ENCODE measurements around the gene KLF7. TPM values are rescaled to one million over a fixed set of nuclear protein-coding genes. Genes with fewer than 3 reads are reported as not detected.

Gene KLF7
- total RNA-seq, 1 experiment from 2014 or later, result 5.6 TPM

- no peak for DNase-seq
- BruUV-seq (replicated peaks), result TSS peak; percentile 68
- POLR2A ChIA-PET (ENCODE audit: unreplicated experiment), result no interaction called here
Measured at GRCh38 chr2:207167099-207167923, 1.6 kb upstream of the KLF7 start.

GRCh38 chr2:207166349-207167098 is 776 bp upstream of the KLF7 start:
- peak; percentile 61 for DNase-seq

More at GRCh38 chr2:207167099-207167923, 1.6 kb upstream of the KLF7 start:
- Histone ChIP-seq H3K4me1 (ENCODE audit: insufficient read depth, low read length) (peaks cover 26% of the 10 kb centered on the region), H3K9me3 (ENCODE audit: low read length) (no peaks in the 10 kb centered on the region), H3K4me2 (ENCODE audit: low read length) (peak overlapping the region; percentile 96), H3K9ac (ENCODE audit: low read length) (peak overlapping the region; percentile 96), H3K4me3 (ENCODE audit: low read length) (peak overlapping the region; percentile 94), H3F3A (ENCODE audit: low read length, unreplicated experiment) (no peaks in the 10 kb centered on the region), H3K9me2 (replicated peaks; ENCODE audit: low read length) (no peaks in the 10 kb centered on the region), H3K36me3 (ENCODE audit: low read depth, low read length) (no peaks in the 10 kb centered on the region), H3K27me3 (ENCODE audit: low read length) (no peaks in the 10 kb centered on the region), H3K79me2 (ENCODE audit: low read length) (peaks cover 28% of the 10 kb centered on the region), H4K20me1 (ENCODE audit: low read length) (no peaks in the 10 kb centered on the region), H3K27ac (ENCODE audit: low read length) (peak overlapping the region; percentile 14; the same call in 1 of the 2 replicates), H2AFZ (ENCODE audit: low read length) (0 out of 2 replicates have a peak overlapping the region, but pooled peaks have one; percentile 54)
- TF ChIP-seq EZH2 (IDR thresholded peaks at IDR 0.05; ENCODE audit: low read length, unreplicated experiment) (no peak), EZH2phosphoT487 (IDR thresholded peaks at IDR 0.05; ENCODE audit: borderline replicate concordance, low read length) (no peak), CTCF (conservative IDR thresholded peaks at IDR 0.05; ENCODE audit: low read depth, low read length) (no peak)
- CTCF ChIA-PET, result interaction anchor here (0.5 kb wide), 1 partner anchor 362 kb away, joined by 3 read pairs; the partner anchor contains the start of gene CREB1
- no peak for ATAC-seq
- intact Hi-C loops (cut with micrococcal nuclease), result loop anchor here (2.0 to 10.0 kb wide), 5 partner anchors 150 to 557 kb away; no protein-coding TSS in a partner anchor

More at GRCh38 chr2:207166349-207167098, 776 bp upstream of the KLF7 start:
- Histone ChIP-seq H3K4me2 (ENCODE audit: low read length) (peak overlapping the region; percentile 96), H2AFZ (ENCODE audit: low read length) (peak overlapping the region; percentile 71), H3K9me2 (replicated peaks; ENCODE audit: low read length) (no peaks in the 10 kb centered on the region), H3K9ac (ENCODE audit: low read length) (peak overlapping the region; percentile 96), H3K36me3 (ENCODE audit: low read depth, low read length) (no peaks in the 10 kb centered on the region), H3K9me3 (ENCODE audit: low read length) (no peaks in the 10 kb centered on the region), H3K27ac (ENCODE audit: low read length) (peak overlapping the region; percentile 81), H3K4me3 (ENCODE audit: low read length) (peak overlapping the region; percentile 94), H4K20me1 (ENCODE audit: low read length) (no peaks in the 10 kb centered on the region), H3F3A (ENCODE audit: low read length, unreplicated experiment) (no peaks in the 10 kb centered on the region), H3K79me2 (ENCODE audit: low read length) (peaks cover 35% of the 10 kb centered on the region), H3K4me1 (ENCODE audit: insufficient read depth, low read length) (peaks cover 34% of the 10 kb centered on the region), H3K27me3 (ENCODE audit: low read length) (no peaks in the 10 kb centered on the region)
- TF ChIP-seq EZH2 (IDR thresholded peaks at IDR 0.05; ENCODE audit: low read length, unreplicated experiment) (no peak), EZH2phosphoT487 (IDR thresholded peaks at IDR 0.05; ENCODE audit: borderline replicate concordance, low read length) (no peak), CTCF (conservative IDR thresholded peaks at IDR 0.05; ENCODE audit: low read depth, low read length) (no peak; the same call in 1 of the 2 replicates)
- peak; percentile 38 for ATAC-seq
- BruUV-seq (replicated peaks), result no TSS peak
- POLR2A ChIA-PET (ENCODE audit: unreplicated experiment), result interaction anchor here (0.6 to 0.7 kb wide), 3 partner anchors 13 to 168 kb away, joined by 3 read pairs; no protein-coding TSS in a partner anchor
- CTCF ChIA-PET, result interaction anchor here (0.6 to 1.0 kb wide), 2 partner anchors 185 to 229 kb away, joined by 3 to 4 read pairs; no protein-coding TSS in a partner anchor
- intact Hi-C loops (cut with micrococcal nuclease), result loop anchor here (2.0 to 10.0 kb wide), 5 partner anchors 151 to 558 kb away; no protein-coding TSS in a partner anchor

Data from PC-3 (cell line).